ENCODE measurements around the gene EIF1AD. TPM values are rescaled to one million over a fixed set of nuclear protein-coding genes. Genes with fewer than 3 reads are reported as not detected.

EIF1AD gene
- total RNA-seq, 1 experiment from 2014 or later: 55.1 TPM

GRCh38 chr11:66037327-66037726 is 35.4 kb upstream of the EIF1AD start:
- Mint-ChIP-seq H3K27ac (ENCODE audit: unreplicated experiment) (no peak overlapping the region), H3K36me3 (ENCODE audit: insufficient read depth, unreplicated experiment) (no peaks in the 10 kb centered on the region), H3K27me3 (ENCODE audit: unreplicated experiment) (peaks cover 34% of the 10 kb centered on the region), H3K4me1 (ENCODE audit: low read depth, unreplicated experiment) (no peaks in the 10 kb centered on the region), H3K9me3 (ENCODE audit: low read depth, unreplicated experiment) (no peaks in the 10 kb centered on the region), H3K4me3 (ENCODE audit: low read depth, unreplicated experiment) (no peak overlapping the region)
- CTCF ChIA-PET: no interaction called here
- no TSS peak for BruUV-seq (replicated peaks)
- intact Hi-C loops (cut with micrococcal nuclease; ENCODE audit: unreplicated experiment): no loop called here
- no peak for DNase-seq
- no peak for TF ChIP-seq CTCF (IDR thresholded peaks at IDR 0.05; ENCODE audit: unreplicated experiment)

DNA sequence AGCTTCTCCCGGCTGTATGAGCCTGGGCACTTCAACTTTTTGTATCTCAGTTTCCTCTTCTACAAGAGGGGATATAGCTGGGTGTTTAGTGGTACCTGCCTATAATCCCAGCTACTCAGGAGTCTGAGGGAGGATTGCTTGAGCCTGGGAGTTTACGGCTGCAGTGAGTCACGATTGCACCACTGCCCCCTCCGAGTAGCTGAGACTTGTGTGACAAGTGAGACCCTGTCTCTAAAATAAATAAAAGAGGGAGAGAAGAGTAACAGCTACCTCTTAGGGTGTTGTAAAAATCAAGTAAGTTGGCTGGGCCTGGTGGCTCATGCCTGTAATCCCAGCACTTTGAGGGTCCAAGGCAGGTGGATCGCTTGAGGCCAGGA is 34.4 kb upstream of the EIF1AD start:
- Mint-ChIP-seq H3K36me3 (ENCODE audit: insufficient read depth, unreplicated experiment) (no peaks in the 10 kb centered on the region), H3K4me1 (ENCODE audit: low read depth, unreplicated experiment) (no peaks in the 10 kb centered on the region), H3K4me3 (ENCODE audit: low read depth, unreplicated experiment) (no peak overlapping the region), H3K9me3 (ENCODE audit: low read depth, unreplicated experiment) (no peaks in the 10 kb centered on the region), H3K27ac (ENCODE audit: unreplicated experiment) (no peak overlapping the region), H3K27me3 (ENCODE audit: unreplicated experiment) (peaks cover 34% of the 10 kb centered on the region)
- no peak for DNase-seq
- CTCF ChIA-PET: interaction anchor here (0.6 to 1.1 kb wide), 3 partner anchors 9 to 218 kb away, joined by 3 to 5 read pairs (median 4); no protein-coding TSS in a partner anchor
- TF ChIP-seq CTCF (IDR thresholded peaks at IDR 0.05; ENCODE audit: unreplicated experiment): no peak
- intact Hi-C loops (cut with micrococcal nuclease; ENCODE audit: unreplicated experiment): no loop called here
- no TSS peak for BruUV-seq (replicated peaks)

GRCh38 chr11:66035653-66036333 is 33.8 kb upstream of the EIF1AD start:
- no peak for TF ChIP-seq CTCF (IDR thresholded peaks at IDR 0.05; ENCODE audit: unreplicated experiment)
- Mint-ChIP-seq H3K27ac (ENCODE audit: unreplicated experiment) (no peak overlapping the region), H3K36me3 (ENCODE audit: insufficient read depth, unreplicated experiment) (no peaks in the 10 kb centered on the region), H3K27me3 (ENCODE audit: unreplicated experiment) (peaks cover 30% of the 10 kb centered on the region), H3K9me3 (ENCODE audit: low read depth, unreplicated experiment) (no peaks in the 10 kb centered on the region), H3K4me3 (ENCODE audit: low read depth, unreplicated experiment) (no peak overlapping the region), H3K4me1 (ENCODE audit: low read depth, unreplicated experiment) (no peaks in the 10 kb centered on the region)
- BruUV-seq (replicated peaks): no TSS peak
- CTCF ChIA-PET: interaction anchor here (0.6 to 1.1 kb wide), 3 partner anchors 9 to 219 kb away, joined by 3 to 5 read pairs (median 4); no protein-coding TSS in a partner anchor
- intact Hi-C loops (cut with micrococcal nuclease; ENCODE audit: unreplicated experiment): no loop called here
- DNase-seq: no peak

GRCh38 chr11:66032957-66033735 is 31.2 kb upstream of the EIF1AD start:
- intact Hi-C loops (cut with micrococcal nuclease; ENCODE audit: unreplicated experiment): no loop called here
- DNase-seq: no peak
- no peak overlapping the region for H3K4me3 Mint-ChIP-seq (ENCODE audit: low read depth, unreplicated experiment)
- H3K4me1 Mint-ChIP-seq (ENCODE audit: low read depth, unreplicated experiment): no peaks in the 10 kb centered on the region
- BruUV-seq (replicated peaks): no TSS peak
- H3K27ac Mint-ChIP-seq (ENCODE audit: unreplicated experiment): no peak overlapping the region
- no peak for TF ChIP-seq CTCF (IDR thresholded peaks at IDR 0.05; ENCODE audit: unreplicated experiment)
- H3K9me3 Mint-ChIP-seq (ENCODE audit: low read depth, unreplicated experiment): no peaks in the 10 kb centered on the region
- CTCF ChIA-PET: no interaction called here
- peaks cover 25% of the 10 kb centered on the region for H3K27me3 Mint-ChIP-seq (ENCODE audit: unreplicated experiment)
- H3K36me3 Mint-ChIP-seq (ENCODE audit: insufficient read depth, unreplicated experiment): no peaks in the 10 kb centered on the region
